Liver (tissue), 9 donors: ENCODE results near the gene KRT84. TPM values are rescaled to one million over a fixed set of nuclear protein-coding genes. Genes with fewer than 3 reads are reported as not detected.

Experiments
- DNase-seq: peaks from one replicate; pipeline ENCODE4 v3.0.0-alpha.2; 2017; ENCODE audit warnings: low spot score
- H3K27ac ChIP-seq, 2 donors: one replicate each; pipeline ENCODE4 v1.7.0; 2013; ENCODE audit warnings: inconsistent platforms in 2 of 2, low read length in 2 of 2, control low read depth in 1 of 2, low read depth in 1 of 2, mild to moderate bottlenecking in 1 of 2
- H3K27me3 ChIP-seq, 4 donors: one replicate each; pipeline versions ENCODE4 v1.6.1 to v1.7.0; 2013; ENCODE audit warnings: low read length in 3 of 4, inconsistent platforms in 1 of 4, mild to moderate bottlenecking in 1 of 4, moderate library complexity in 1 of 4; ENCODE audit not compliant: control insufficient read depth in 4 of 4, insufficient read depth in 4 of 4
- H3K36me3 ChIP-seq, 4 donors: one replicate each; pipeline versions ENCODE4 v1.6.1 to v1.7.0; 2013; ENCODE audit warnings: low read length in 3 of 4, mild to moderate bottlenecking in 3 of 4, low read depth in 1 of 4, moderate library complexity in 1 of 4; ENCODE audit not compliant: control insufficient read depth in 4 of 4, insufficient read depth in 3 of 4
- H3K4me1 ChIP-seq, 4 donors: one replicate each; pipeline versions ENCODE4 v1.6.1 to v1.7.0; 2013; ENCODE audit warnings: low read length in 3 of 4, mild to moderate bottlenecking in 3 of 4, moderate library complexity in 1 of 4; ENCODE audit not compliant: control insufficient read depth in 4 of 4, insufficient read depth in 4 of 4
- H3K4me3 ChIP-seq, 3 donors: one replicate each; pipeline versions ENCODE4 v1.6.1 to v1.7.0; 2013; ENCODE audit warnings: low read length in 3 of 3, control low read depth in 1 of 3, low read depth in 1 of 3, mild to moderate bottlenecking in 1 of 3
- H3K9ac ChIP-seq, 2 donors: one replicate each; pipeline ENCODE4 v1.7.0; 2013; ENCODE audit warnings: low read length in 2 of 2, mild to moderate bottlenecking in 2 of 2, moderate library complexity in 2 of 2, control low read depth in 1 of 2, low read depth in 1 of 2
- H3K9me3 ChIP-seq, 4 donors: one replicate each; pipeline versions ENCODE4 v1.6.1 to v1.7.0; 2013; ENCODE audit warnings: low read length in 3 of 4; ENCODE audit not compliant: control insufficient read depth in 4 of 4
- ATF3 ChIP-seq: IDR thresholded peaks from 2 replicates; pipeline ENCODE4 v1.6.1; 2016; ENCODE audit warnings: antibody characterized with exemption
- CTCF ChIP-seq: fragments of 150-350 bp; IDR thresholded peaks from 2 replicates; pipeline ENCODE4 v1.5.1; 2017; ENCODE audit warnings: improper control_type of control experiment, low read depth, low read length; ENCODE audit not compliant: missing input control
- EGR1 ChIP-seq, 2 donors: IDR thresholded peaks; 2 replicates each; pipeline ENCODE4 v1.6.1; 2016 to 2018; ENCODE audit warnings: antibody characterized with exemption in 2 of 2, low read depth in 2 of 2
- FOXA1 ChIP-seq: IDR thresholded peaks from 2 replicates; pipeline ENCODE4 v1.6.1; 2016; ENCODE audit warnings: antibody characterized with exemption
- FOXA2 ChIP-seq: IDR thresholded peaks from 2 replicates; pipeline ENCODE4 v1.6.1; 2016; ENCODE audit warnings: antibody characterized with exemption
- GABPA ChIP-seq, 2 donors: IDR thresholded peaks in 1 of 2; conservative IDR thresholded peaks in 1 of 2; 2 replicates each; pipeline ENCODE4 v1.6.1; 2016; ENCODE audit warnings: antibody characterized with exemption in 2 of 2, mild to moderate bottlenecking in 1 of 2, moderate library complexity in 1 of 2
- HNF4A ChIP-seq, 2 donors: conservative IDR thresholded peaks; 2 replicates each; pipeline ENCODE4 v1.6.1; 2016; ENCODE audit warnings: antibody characterized with exemption in 2 of 2, mild to moderate bottlenecking in 2 of 2
- HNF4G ChIP-seq: IDR thresholded peaks from 2 replicates; pipeline ENCODE4 v1.6.1; 2016; ENCODE audit warnings: antibody characterized with exemption
- JUND ChIP-seq, 2 donors: IDR thresholded peaks; 2 replicates each; pipeline ENCODE4 v1.6.1; 2016; ENCODE audit warnings: antibody characterized with exemption in 2 of 2
- MAX ChIP-seq: IDR thresholded peaks from 2 replicates; pipeline ENCODE4 v1.6.1; 2016; ENCODE audit warnings: antibody characterized with exemption
- NR2F2 ChIP-seq: IDR thresholded peaks from 2 replicates; pipeline ENCODE4 v1.6.1; 2016; ENCODE audit warnings: antibody characterized with exemption
- RAD21 ChIP-seq, 2 donors: IDR thresholded peaks; 2 replicates each; pipeline ENCODE4 v1.6.1; 2016; ENCODE audit warnings: antibody characterized with exemption in 2 of 2, mild to moderate bottlenecking in 2 of 2
- SP1 ChIP-seq: IDR thresholded peaks from 2 replicates; pipeline ENCODE4 v1.6.1; 2018; ENCODE audit warnings: antibody characterized with exemption, mild to moderate bottlenecking
- TAF1 ChIP-seq: conservative IDR thresholded peaks from 2 replicates; pipeline ENCODE4 v1.6.1; 2016; ENCODE audit warnings: antibody characterized with exemption, mild to moderate bottlenecking
- ZBTB33 ChIP-seq: IDR thresholded peaks from 2 replicates; pipeline ENCODE4 v1.6.1; 2016; ENCODE audit warnings: antibody characterized with exemption
- WGBS: extraction: QIAGEN DNeasy Blood & Tissue Kit; methylation state at CpG from one replicate; pipeline ENCODE4 v1.1.7; 2013; 5-methylcytosine and 5-hydroxymethylcytosine counted together
- polyA plus RNA-seq, 2 donors: library from polyadenylated mRNA; stranded (reverse) in 1 of 2; unstranded in 1 of 2; fragments of 200-250 nt in 1 of 2; fragments of >200 nt in 1 of 2; fragmentation: Nextera tagmentation in 1 of 2; extraction: Ambion mirVana in 1 of 2; gene quantifications; one replicate each; pipeline versions ENCODE4 v1.2.1 to v1.2.3, GENCODE V29; 2013 to 2015
- total RNA-seq, 2 donors: library from RNA; depleted of rRNA; stranded (reverse); fragments of >200 nt; gene quantifications; one replicate each; pipeline ENCODE4 v1.2.3, GENCODE V29; 2014
- donor health status: healthy.
- donor health status: healthy.
- donor health status: healthy.
- donor health status: healthy.
- donor health status: healthy.

Gene KRT84
- total and polyA plus RNA-seq, 4 donors: not detected

- no peak for TF ChIP-seq SP1
- no peak for TF ChIP-seq MAX
- DNase-seq: no peak
Measured at GRCh38 chr12:52350021-52350620, 35.3 kb downstream of the KRT84 start.

GRCh38 chr12:52349196-52349595 lies 36.3 kb downstream of the KRT84 start:
- H3K9ac ChIP-seq: no peak overlapping the region
- TF ChIP-seq ZBTB33: no peak
- no peak for TF ChIP-seq SP1
- no peak for TF ChIP-seq FOXA1
- no peak for TF ChIP-seq CTCF
- TF ChIP-seq FOXA2: no peak
- no peaks in the 10 kb centered on the region for H3K36me3 ChIP-seq
- H3K4me3 ChIP-seq: no peak overlapping the region
- peaks cover 3 to 18% (median 11%) of the 10 kb centered on the region in 4 donors for H3K4me1 ChIP-seq
- no peaks in the 10 kb centered on the region for H3K27me3 ChIP-seq
- no peaks in the 10 kb centered on the region for H3K9me3 ChIP-seq
- 90% methylated on average over 6 of the region's 6 CpGs for WGBS
- no peak for DNase-seq
- H3K27ac ChIP-seq: no peak overlapping the region

More at GRCh38 chr12:52350021-52350620, 35.3 kb downstream of the KRT84 start:
- Histone ChIP-seq H3K9ac (no peak overlapping the region), H3K36me3 (no peaks in the 10 kb centered on the region), H3K27ac (no peak overlapping the region), H3K4me3 (no peak overlapping the region), H3K9me3 (no peaks in the 10 kb centered on the region), H3K4me1 (peaks cover 0 to 13% (median 6%) of the 10 kb centered on the region in 4 donors), H3K27me3 (no peaks in the 10 kb centered on the region)
- 97% methylated on average over 8 of the region's 8 CpGs for WGBS

GRCh38 chr12:52347551-52348510 lies 37.6 kb downstream of the KRT84 start:
- DNase-seq: no peak
- no peak overlapping the region for H3K4me3 ChIP-seq
- peaks cover 3 to 18% (median 11%) of the 10 kb centered on the region in 4 donors for H3K4me1 ChIP-seq
- 78% methylated on average over 16 of the region's 16 CpGs for WGBS
- no peaks in the 10 kb centered on the region for H3K36me3 ChIP-seq
- no peak overlapping the region for H3K9ac ChIP-seq
- H3K27me3 ChIP-seq: no peaks in the 10 kb centered on the region
- H3K9me3 ChIP-seq: peaks cover 0 to 7% (median 0%) of the 10 kb centered on the region in 4 donors
- H3K27ac ChIP-seq: no peak overlapping the region
- TF ChIP-seq NR2F2: no peak
- no peak for TF ChIP-seq FOXA2
- no peak for TF ChIP-seq ZBTB33
- no peak for TF ChIP-seq RAD21 (IDR thresholded peaks at IDR 0.05)
- no peak for TF ChIP-seq HNF4A (conservative IDR thresholded peaks at IDR 0.05)
- no peak for TF ChIP-seq HNF4G
- no peak for TF ChIP-seq ATF3
- TF ChIP-seq CTCF: no peak
- no peak for TF ChIP-seq EGR1 (IDR thresholded peaks at IDR 0.05; ENCODE audit: low read depth in 2 of 2)
- no peak for TF ChIP-seq JUND (IDR thresholded peaks at IDR 0.05)
- no peak for TF ChIP-seq SP1
- no peak for TF ChIP-seq TAF1
- TF ChIP-seq GABPA (IDR thresholded peaks at IDR 0.05 in 1 of 2, conservative IDR thresholded peaks at IDR 0.05 in 1 of 2): no peak
